GM12878 (cell line): ENCODE data around the gene SLC22A31. TPM values are rescaled to one million over a fixed set of nuclear protein-coding genes. Genes with fewer than 3 reads are reported as not detected.

ENCODE experiments used
- ATAC-seq: fragments of 200-7000 bp; cut with Tn5 transposase; 3 replicates; pipeline ENCODE4 v1.9.1; 2020; ENCODE audit warnings: mild to moderate bottlenecking, moderate library complexity
- BruUV-seq: library from RNA; stranded (reverse); fragments of 400-500 nt; replicated peaks from 2 replicates; lab custom pipeline; 2021; lab: Mats Ljungman, UMichigan
- CTCF ChIA-PET: fragments of 300-600 bp; sonication (Branson Sonifier 250); formaldehyde crosslinking; extraction: SDS; loops from one replicate; lab custom pipeline; 2021; ENCODE audit warnings: inconsistent platforms; lab: Yijun Ruan, JAX
- POLR2A ChIA-PET: fragments of 350-600 bp; formaldehyde crosslinking; extraction: SDS; loops from one replicate; lab custom pipeline; 2021; ENCODE audit warnings: inconsistent platforms; lab: Charles Lee
- RAD21 ChIA-PET: fragments of 300-600 bp; sonication (Branson Sonifier 250); formaldehyde crosslinking; loops from one replicate; lab custom pipeline; 2023; ENCODE audit warnings: antibody characterized with exemption; ENCODE audit not compliant: unreplicated experiment; lab: Charles Lee
- SMC1A ChIA-PET: fragments of 300-600 bp; sonication (Branson Sonifier 250); formaldehyde crosslinking; loops from one replicate; lab custom pipeline; 2023; ENCODE audit not compliant: unreplicated experiment, uncharacterized antibody; lab: Charles Lee
- DNase-seq: peaks from one replicate; pipeline ENCODE4 v3.0.0-alpha.2; 2011; ENCODE audit warnings: low read depth, low spot score
- FAIRE-seq: peaks from 3 replicates; lab custom pipeline; 2011; peaks lifted over from hg19 to GRCh38; lab: Jason Lieb, UNC
- H2AFZ ChIP-seq: 2 replicates; pipeline ENCODE4 v1.6.0; 2011; ENCODE audit warnings: low read depth, low read length, control low read depth; ENCODE audit not compliant: control insufficient read depth
- H3K27ac ChIP-seq: 2 replicates; pipeline ENCODE4 v1.5.1; 2011; ENCODE audit warnings: control low read depth; ENCODE audit not compliant: control insufficient read depth, insufficient read depth
- H3K27me3 ChIP-seq, 2 experiments: replicated peaks in 1 of 2; 2 replicates each; pipeline versions ENCODE4 v1.6.0 to v1.6.1; 2011; ENCODE audit warnings: low read length in 1 of 2; ENCODE audit not compliant: control insufficient read depth in 2 of 2, insufficient read depth in 2 of 2
- H3K36me3 ChIP-seq, 2 experiments: 2 replicates each; pipeline ENCODE4 v1.5.1; 2011; ENCODE audit warnings: low read length in 1 of 2; ENCODE audit not compliant: control insufficient read depth in 2 of 2, insufficient read depth in 2 of 2
- H3K4me1 ChIP-seq: 2 replicates; pipeline ENCODE4 v1.6.1; 2011; ENCODE audit warnings: mild to moderate bottlenecking, low read length, moderate library complexity, mixed read lengths; ENCODE audit not compliant: control insufficient read depth, insufficient read depth
- H3K4me2 ChIP-seq: 2 replicates; pipeline ENCODE4 v1.6.0; 2011; ENCODE audit warnings: control low read depth; ENCODE audit not compliant: control insufficient read depth, insufficient read depth
- H3K4me3 ChIP-seq: fragments of 200-600 bp; sonication (generic); 2 replicates; pipeline ENCODE4 v1.5.1; 2016
- H3K79me2 ChIP-seq: 2 replicates; pipeline ENCODE4 v1.6.0; 2011; ENCODE audit warnings: low read length; ENCODE audit not compliant: control insufficient read depth, insufficient read depth
- H3K9ac ChIP-seq: 2 replicates; pipeline ENCODE4 v1.8.0; 2011; ENCODE audit warnings: low read length, control low read depth, mixed read lengths; ENCODE audit not compliant: control insufficient read depth, insufficient read depth
- H3K9me3 ChIP-seq: replicated peaks from 3 replicates; pipeline ENCODE4 v1.5.1; 2011; ENCODE audit warnings: mild to moderate bottlenecking, low read length; ENCODE audit not compliant: control insufficient read depth, insufficient read depth
- H4K20me1 ChIP-seq: 2 replicates; pipeline ENCODE4 v1.6.0; 2011; ENCODE audit not compliant: control insufficient read depth, insufficient read depth
- BCL3 ChIP-seq: IDR thresholded peaks from 2 replicates; pipeline ENCODE4 v1.6.1; 2011; ENCODE audit warnings: borderline replicate concordance, low read depth, mild to moderate bottlenecking, moderate library complexity, low read length; ENCODE audit not compliant: insufficient read depth, poor library complexity, severe bottlenecking
- BHLHE40 ChIP-seq, 2 experiments: fragments of 450-650 bp in 1 of 2; IDR thresholded peaks; 2 replicates each; pipeline ENCODE4 v1.6.1; 2011 to 2017; ENCODE audit warnings: low read depth in 2 of 2, borderline replicate concordance in 1 of 2, improper control_type of control experiment in 1 of 2, low read length in 1 of 2, mild to moderate bottlenecking in 1 of 2
- BRCA1 ChIP-seq: IDR thresholded peaks from 2 replicates; pipeline ENCODE4 v1.6.1; 2011; ENCODE audit warnings: low read depth, low read length, improper control_type of control experiment
- HCFC1 ChIP-seq: fragments of 150-350 bp; IDR thresholded peaks from 2 replicates; pipeline ENCODE4 v1.6.1; 2014; ENCODE audit warnings: low read length
- IRF4 ChIP-seq: IDR thresholded peaks from 2 replicates; pipeline ENCODE4 v1.6.1; 2011; ENCODE audit warnings: low read depth, low read length
- MLLT1 ChIP-seq: fragments of 450-650 bp; IDR thresholded peaks from 2 replicates; pipeline ENCODE4 v1.6.1; 2016; ENCODE audit warnings: mild to moderate bottlenecking
- NRF1 ChIP-seq: conservative IDR thresholded peaks from 2 replicates; pipeline ENCODE4 v1.6.1; 2011; ENCODE audit warnings: mild to moderate bottlenecking, low read depth, low read length, improper control_type of control experiment
- RELB ChIP-seq: fragments of 450-650 bp; IDR thresholded peaks from 2 replicates; pipeline ENCODE4 v1.6.1; 2017; ENCODE audit warnings: low read depth, mild to moderate bottlenecking, moderate library complexity
- RFX5 ChIP-seq: IDR thresholded peaks from 2 replicates; pipeline ENCODE4 v1.6.1; 2011; ENCODE audit warnings: low read depth, low read length, improper control_type of control experiment
- SMC3 ChIP-seq: IDR thresholded peaks from 2 replicates; pipeline ENCODE4 v1.6.1; 2011; ENCODE audit warnings: low read length, improper control_type of control experiment, borderline replicate concordance
- TCF3 ChIP-seq: IDR thresholded peaks from 2 replicates; pipeline ENCODE4 v1.6.1; 2012; ENCODE audit warnings: low read depth, mild to moderate bottlenecking, low read length, borderline replicate concordance; ENCODE audit not compliant: insufficient read depth
- WRNIP1 ChIP-seq: IDR thresholded peaks from 2 replicates; pipeline ENCODE4 v1.6.1; 2011; ENCODE audit warnings: low read depth, low read length, improper control_type of control experiment, borderline replicate concordance
- WGBS: methylation state at CpG from one replicate; pipeline ENCODE4 v1.1.6; 2016; ENCODE audit warnings: low lambda C conversion rate; ENCODE audit not compliant: insufficient replicate concordance, insufficient coverage; ENCODE audit errors: missing lambda C conversion rate; 5-methylcytosine and 5-hydroxymethylcytosine counted together
- in situ Hi-C: fragments of 300-500 bp; cut with MboI; formaldehyde crosslinking; loops from 9 replicates; pipeline ENCODE4 v1.14.3; 2018; ENCODE audit warnings: mixed read lengths
- intact Hi-C: fragments of 100-400 bp; cut with micrococcal nuclease; formaldehyde crosslinking; loops from one replicate; pipeline ENCODE4 v1.14.2; 2022; ENCODE audit not compliant: unreplicated experiment
- polyA plus RNA-seq, 11 experiments: library from polyadenylated mRNA; depleted of rRNA in 4 of 11; unstranded in 6 of 11; stranded (reverse) in 5 of 11; fragments of >200 nt; fragmentation: Nextera tagmentation in 4 of 11; fragmentation: Illumina TruSeq in 1 of 11; extraction: Ambion mirVana in 4 of 11; extraction: Trizol in 1 of 11; gene quantifications; 1 replicate in 1 of 11; 2 replicates in 10 of 11; pipeline versions ENCODE4 v1.2.1 to v1.2.3, GENCODE V29; 2011 to 2016; ENCODE audit warnings: inconsistent platforms in 2 of 11, missing spikeins in 2 of 11, low read depth in 1 of 11
- total RNA-seq, 4 experiments: library from RNA; depleted of rRNA in 3 of 4; stranded (reverse); fragments of >200 nt in 3 of 4; fragmentation: Illumina TruSeq in 1 of 4; extraction: Trizol in 1 of 4; gene quantifications; 2 replicates each; pipeline versions ENCODE4 v1.2.1 to v1.2.3, GENCODE V29; 2013 to 2021

Gene SLC22A31
- total and polyA plus RNA-seq, 10 of the 15 experiments (the other 5 are each of a cell fraction or from before 2014, with no cell fraction given), result 0.13 to 0.24 (median 0.23) TPM; not detected in 7

- Histone ChIP-seq H3K27ac (no peak overlapping the region), H3K27me3 (no peaks in the 10 kb centered on the region), H3K9ac (no peak overlapping the region), H3K79me2 (peaks cover 6% of the 10 kb centered on the region), H3K4me1 (no peaks in the 10 kb centered on the region; the same call in 1 of the 2 replicates), H3K36me3 (peaks cover 6 to 17% of the 10 kb centered on the region in 2 experiments), H3K4me2 (no peak overlapping the region), H3K9me3 (peaks cover 3% of the 10 kb centered on the region), H2AFZ (no peak overlapping the region), H3K4me3 (no peak overlapping the region), H4K20me1 (no peaks in the 10 kb centered on the region)
- ChIA-PET CTCF (no interaction called here), SMC1A (no interaction called here), RAD21 (no interaction called here), POLR2A (no interaction called here)
- no peak for TF ChIP-seq SMC3
- TF ChIP-seq BCL3, result peak; percentile 7
- intact Hi-C loops (no loop called here), in situ Hi-C loops (no loop called here)
- WGBS, result 87% methylated on average over 3 of the region's 3 CpGs
- no peak for ATAC-seq
- DNase-seq, result no peak
- FAIRE-seq, result no peak
- no TSS peak for BruUV-seq
Measured at GRCh38 chr16:89221604-89222003, 21.3 kb upstream of the SLC22A31 start.

GRCh38 chr16:89219365-89219764, 19.0 kb upstream of the SLC22A31 start:
- RAD21 ChIA-PET, result no interaction called here
- in situ Hi-C loops, result no loop called here
- BruUV-seq, result no TSS peak
- intact Hi-C loops, result loop anchor here (10.0 kb wide), 1 partner anchor 475 kb away; no protein-coding TSS in a partner anchor
- Histone ChIP-seq H3K4me2 (no peak overlapping the region), H3K36me3 (peaks cover 6 to 9% of the 10 kb centered on the region in 2 experiments; a peak in 3 of 4 replicates), H3K4me3 (no peak overlapping the region), H3K27ac (no peak overlapping the region), H3K9ac (no peak overlapping the region), H3K9me3 (no peaks in the 10 kb centered on the region; the same call in 2 of the 3 replicates), H2AFZ (no peak overlapping the region), H3K79me2 (peaks cover 6% of the 10 kb centered on the region), H4K20me1 (no peaks in the 10 kb centered on the region), H3K27me3 (no peaks in the 10 kb centered on the region), H3K4me1 (peaks cover 3% of the 10 kb centered on the region)
- ATAC-seq (no peak), DNase-seq (no peak), FAIRE-seq (no peak)
- CTCF ChIA-PET, result no interaction called here
- WGBS, result 74% methylated on average over 5 of the region's 5 CpGs
- SMC1A ChIA-PET, result no interaction called here
- POLR2A ChIA-PET, result no interaction called here
- no peak for TF ChIP-seq NRF1
- TF ChIP-seq RFX5, result no peak
- TF ChIP-seq RELB, result no peak
- TF ChIP-seq BRCA1, result no peak
- no peak for TF ChIP-seq TCF3
- no peak for TF ChIP-seq IRF4
- TF ChIP-seq BHLHE40 (IDR thresholded peaks at IDR 0.05; ENCODE audit: borderline replicate concordance in 1 of 2, low read depth in 2 of 2, low read length in 1 of 2), result no peak
- no peak for TF ChIP-seq WRNIP1
- TF ChIP-seq MLLT1, result no peak
- TF ChIP-seq HCFC1, result no peak
